Spleen (tissue), 11 donors: ENCODE data around the gene BTBD16. TPM values are rescaled to one million over a fixed set of nuclear protein-coding genes. Genes with fewer than 3 reads are reported as not detected.

ENCODE experiments used
- DNase-seq: peaks from one replicate; pipeline ENCODE4 v3.0.0-alpha.2; 2020
- H3K27ac ChIP-seq, 8 donors: fragments of 200-600 bp; sonication (generic) in 7 of 8; 1 replicate in 4 of 8; 2 replicates in 4 of 8; pipeline versions ENCODE4 v1.5.0 to v1.8.0; 2016 to 2021; ENCODE audit warnings: inconsistent platforms in 4 of 8, mild to moderate bottlenecking in 4 of 8, moderate library complexity in 1 of 8
- H3K27me3 ChIP-seq, 7 donors: fragments of 200-600 bp; sonication (generic) in 6 of 7; replicated peaks in 1 of 7; 1 replicate in 4 of 7; 2 replicates in 3 of 7; pipeline versions ENCODE4 v1.5.0 to v1.8.0; 2016 to 2021; ENCODE audit warnings: inconsistent platforms in 3 of 7, mild to moderate bottlenecking in 1 of 7
- H3K36me3 ChIP-seq, 6 donors: fragments of 200-600 bp; sonication (generic) in 5 of 6; 1 replicate in 4 of 6; 2 replicates in 2 of 6; pipeline versions ENCODE4 v1.5.0 to v1.8.0; 2016 to 2021; ENCODE audit warnings: inconsistent platforms in 2 of 6
- H3K4me1 ChIP-seq, 6 donors: fragments of 200-600 bp; sonication (generic) in 5 of 6; 1 replicate in 3 of 6; 2 replicates in 3 of 6; pipeline versions ENCODE4 v1.5.0 to v1.8.0; 2016 to 2021; ENCODE audit warnings: inconsistent platforms in 3 of 6
- H3K4me3 ChIP-seq, 8 donors: fragments of 200-600 bp; sonication (generic) in 7 of 8; 1 replicate in 4 of 8; 2 replicates in 4 of 8; pipeline versions ENCODE4 v1.5.0 to v1.8.0; 2016 to 2021; ENCODE audit warnings: inconsistent platforms in 4 of 8, mild to moderate bottlenecking in 4 of 8, moderate library complexity in 2 of 8
- H3K9me3 ChIP-seq, 8 donors: fragments of 200-600 bp; sonication (generic) in 7 of 8; 1 replicate in 4 of 8; 2 replicates in 4 of 8; pipeline versions ENCODE4 v1.5.0 to v1.8.0; 2016 to 2021; ENCODE audit warnings: inconsistent platforms in 4 of 8
- CTCF ChIP-seq, 11 experiments: fragments of 200-600 bp in 7 of 11; fragments of 450-650 bp in 4 of 11; sonication (generic) in 4 of 11; IDR thresholded peaks in 8 of 11; conservative IDR thresholded peaks in 3 of 11; 1 replicate in 7 of 11; 2 replicates in 4 of 11; pipeline versions ENCODE4 v1.4.0 to v1.8.0; 2016 to 2021; ENCODE audit warnings: antibody characterized with exemption in 11 of 11, inconsistent platforms in 4 of 11, mild to moderate bottlenecking in 1 of 11
- POLR2A ChIP-seq, 3 donors: fragments of 450-650 bp; IDR thresholded peaks; one replicate each; pipeline ENCODE4 v1.5.1; 2017; ENCODE audit warnings: antibody characterized with exemption in 3 of 3, mild to moderate bottlenecking in 1 of 3
- POLR2AphosphoS5 ChIP-seq, 3 donors: sonication (generic); formaldehyde crosslinking; IDR thresholded peaks; one replicate each; pipeline ENCODE4 v1.5.1; 2017; ENCODE audit warnings: antibody characterized with exemption in 3 of 3
- whole genome bisulfite sequencing, 5 donors: extraction: QIAGEN DNeasy Blood & Tissue Kit in 3 of 5; methylation state at CpG; one replicate each; pipeline versions ENCODE4 v1.1.5 to v1.1.7; 2013 to 2018; 5-methylcytosine and 5-hydroxymethylcytosine counted together
- intact Hi-C: fragments of 100-400 bp; cut with DNase I; formaldehyde crosslinking; loops from one replicate; pipeline ENCODE4 v1.15.0; 2023; ENCODE audit warnings: low total_unique reads
- polyA plus RNA-seq, 3 donors: library from polyadenylated mRNA; stranded (reverse); fragments of 200-250 nt; gene quantifications; one replicate each; pipeline ENCODE4 v1.2.1, GENCODE V29; 2013
- total RNA-seq, 7 donors: library from RNA; depleted of rRNA in 3 of 7; stranded (reverse); fragments of >200 nt in 3 of 7; fragmentation: NEBNext Ultra II Directional in 4 of 7; extraction: Animal tissue kit (Norgen Biotek cat#: 25700) in 4 of 7; gene quantifications; one replicate each; pipeline versions ENCODE4 v1.1.0 to v1.2.1, GENCODE V29; 2016 to 2021
- donor health status: healthy with polysubstance abuse.
- donor health status: DM: no; HTN: no; CAD: no; lungs with moderate emphysema.
- donor health status: DM: no; HTN: no; CAD: no.
- donor health status: Bipolar disorder and iron deficiency.
- donor health status: healthy.
- donor health status: DM: no; HTN: no; CAD: no.
- donor health status: DM: yes; HTN: yes; CAD: no.

Gene BTBD16
- total and polyA plus RNA-seq, 10 donors, result 0.04 to 0.10 TPM; not detected in 8

GRCh38 chr10:122331100-122331499 lies 60.0 kb downstream of the BTBD16 start:
- H3K27me3 ChIP-seq, result peaks cover 0 to 44% (median 0%) of the 10 kb centered on the region in 7 donors
- intact Hi-C loops, result no loop called here
- DNase-seq, result no peak
- no peaks in the 10 kb centered on the region for H3K9me3 ChIP-seq
- H3K4me1 ChIP-seq, result peaks cover 0 to 18% (median 0%) of the 10 kb centered on the region in 6 donors
- no peak overlapping the region for H3K4me3 ChIP-seq
- no peaks in the 10 kb centered on the region for H3K36me3 ChIP-seq
- H3K27ac ChIP-seq, result no peak overlapping the region
- TF ChIP-seq POLR2A (IDR thresholded peaks at IDR 0.05), result no peak
- WGBS, 5 donors, result 83 to 92% (median 88%) methylated on average over 7 of the region's 7 CpGs

- Histone ChIP-seq H3K27ac (no peak overlapping the region), H3K4me3 (no peak overlapping the region), H3K4me1 (peaks cover 0 to 13% (median 0%) of the 10 kb centered on the region in 6 donors), H3K27me3 (peaks cover 0 to 52% (median 0%) of the 10 kb centered on the region in 7 donors), H3K36me3 (no peaks in the 10 kb centered on the region), H3K9me3 (no peaks in the 10 kb centered on the region)
- TF ChIP-seq POLR2AphosphoS5 (IDR thresholded peaks at IDR 0.05) (no peak), POLR2A (IDR thresholded peaks at IDR 0.05) (no peak), CTCF (IDR thresholded peaks at IDR 0.05 in 8 of 11, conservative IDR thresholded peaks at IDR 0.05 in 3 of 11) (no peak)
- intact Hi-C loops, result no loop called here
- 71 to 85% (median 73%) methylated on average over 16 of the region's 16 CpGs for WGBS, 5 donors
- no peak for DNase-seq
These were observed 60.7 kb downstream of the BTBD16 start for GRCh38 chr10:122331615-122332446.

- 48 to 66% (median 65%) methylated on average over 4 of the region's 4 CpGs for WGBS, 5 donors
- H3K4me1 ChIP-seq, result peaks cover 0 to 13% (median 0%) of the 10 kb centered on the region in 6 donors
- H3K4me3 ChIP-seq, result no peak overlapping the region
- intact Hi-C loops, result no loop called here
- no peak overlapping the region for H3K27ac ChIP-seq
- H3K9me3 ChIP-seq, result no peaks in the 10 kb centered on the region
- TF ChIP-seq POLR2AphosphoS5 (IDR thresholded peaks at IDR 0.05) (no peak), CTCF (IDR thresholded peaks at IDR 0.05 in 8 of 11, conservative IDR thresholded peaks at IDR 0.05 in 3 of 11) (no peak), POLR2A (IDR thresholded peaks at IDR 0.05) (no peak)
- H3K36me3 ChIP-seq, result no peaks in the 10 kb centered on the region
- DNase-seq, result no peak
- H3K27me3 ChIP-seq, result peaks cover 0 to 47% (median 0%) of the 10 kb centered on the region in 7 donors
These were observed 61.9 kb downstream of the BTBD16 start for GRCh38 chr10:122333037-122333436.

- Histone ChIP-seq H3K4me3 (no peak overlapping the region), H3K27ac (no peak overlapping the region), H3K36me3 (no peaks in the 10 kb centered on the region), H3K4me1 (no peaks in the 10 kb centered on the region), H3K27me3 (peaks cover 0 to 38% (median 0%) of the 10 kb centered on the region in 7 donors), H3K9me3 (no peaks in the 10 kb centered on the region)
- WGBS, 5 donors, result 79 to 96% (median 86%) methylated on average over 10 of the region's 10 CpGs
- no peak for DNase-seq
- intact Hi-C loops, result no loop called here
- TF ChIP-seq CTCF (IDR thresholded peaks at IDR 0.05 in 8 of 11, conservative IDR thresholded peaks at IDR 0.05 in 3 of 11), result no peak
- TF ChIP-seq POLR2A (IDR thresholded peaks at IDR 0.05), result no peak
- no peak for TF ChIP-seq POLR2AphosphoS5 (IDR thresholded peaks at IDR 0.05)
These were observed 65.2 kb downstream of the BTBD16 start for GRCh38 chr10:122336332-122336731.
